ENCODE data around the gene DCUN1D4.
"Not testable (repeated sequence)": the region's sequence is repeated elsewhere in the genome, so short reads cannot be mapped to it uniquely, and the experiment has no call there.

The DCUN1D4 gene

DNA sequence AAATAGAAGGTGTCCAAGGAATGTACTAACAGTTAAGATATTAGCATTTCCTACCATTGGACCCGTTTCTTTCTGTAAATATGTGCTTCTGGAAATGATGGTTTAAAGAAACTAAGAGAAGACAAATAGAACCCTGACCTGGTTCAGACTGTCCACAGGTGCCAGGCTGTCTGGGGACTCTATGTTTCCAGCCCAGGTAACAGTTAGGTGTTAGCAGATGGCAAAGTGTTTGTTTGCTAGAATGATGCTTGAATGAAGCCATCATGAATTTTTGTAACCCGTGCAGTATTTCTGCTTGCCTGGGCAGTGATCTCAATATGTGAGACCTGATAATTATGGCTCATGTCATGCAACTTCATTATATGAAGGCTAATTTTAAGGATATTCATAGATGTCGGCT, 89.7 kb downstream of the DCUN1D4 start:
- Histone ChIP-seq H3K4me1 (ENCODE audit: control insufficient read depth in 1 of 2, insufficient read depth in 1 of 2, low read depth in 1 of 2, low read length in 1 of 2) (no peaks in the 10 kb centered on the region), H3K36me3 (no peaks in the 10 kb centered on the region), H3K4me3 (ENCODE audit: low read depth in 1 of 2, low read length in 1 of 2) (no peak overlapping the region), H3K27me3 (no peaks in the 10 kb centered on the region), H3K9me3 (no peaks in the 10 kb centered on the region), H3K27ac (no peak overlapping the region)
- TF ChIP-seq, protein P1, sequence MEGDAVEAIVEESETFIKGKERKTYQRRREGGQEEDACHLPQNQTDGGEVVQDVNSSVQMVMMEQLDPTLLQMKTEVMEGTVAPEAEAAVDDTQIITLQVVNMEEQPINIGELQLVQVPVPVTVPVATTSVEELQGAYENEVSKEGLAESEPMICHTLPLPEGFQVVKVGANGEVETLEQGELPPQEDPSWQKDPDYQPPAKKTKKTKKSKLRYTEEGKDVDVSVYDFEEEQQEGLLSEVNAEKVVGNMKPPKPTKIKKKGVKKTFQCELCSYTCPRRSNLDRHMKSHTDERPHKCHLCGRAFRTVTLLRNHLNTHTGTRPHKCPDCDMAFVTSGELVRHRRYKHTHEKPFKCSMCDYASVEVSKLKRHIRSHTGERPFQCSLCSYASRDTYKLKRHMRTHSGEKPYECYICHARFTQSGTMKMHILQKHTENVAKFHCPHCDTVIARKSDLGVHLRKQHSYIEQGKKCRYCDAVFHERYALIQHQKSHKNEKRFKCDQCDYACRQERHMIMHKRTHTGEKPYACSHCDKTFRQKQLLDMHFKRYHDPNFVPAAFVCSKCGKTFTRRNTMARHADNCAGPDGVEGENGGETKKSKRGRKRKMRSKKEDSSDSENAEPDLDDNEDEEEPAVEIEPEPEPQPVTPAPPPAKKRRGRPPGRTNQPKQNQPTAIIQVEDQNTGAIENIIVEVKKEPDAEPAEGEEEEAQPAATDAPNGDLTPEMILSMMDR (IDR thresholded peaks at IDR 0.05) = no peak

DNA sequence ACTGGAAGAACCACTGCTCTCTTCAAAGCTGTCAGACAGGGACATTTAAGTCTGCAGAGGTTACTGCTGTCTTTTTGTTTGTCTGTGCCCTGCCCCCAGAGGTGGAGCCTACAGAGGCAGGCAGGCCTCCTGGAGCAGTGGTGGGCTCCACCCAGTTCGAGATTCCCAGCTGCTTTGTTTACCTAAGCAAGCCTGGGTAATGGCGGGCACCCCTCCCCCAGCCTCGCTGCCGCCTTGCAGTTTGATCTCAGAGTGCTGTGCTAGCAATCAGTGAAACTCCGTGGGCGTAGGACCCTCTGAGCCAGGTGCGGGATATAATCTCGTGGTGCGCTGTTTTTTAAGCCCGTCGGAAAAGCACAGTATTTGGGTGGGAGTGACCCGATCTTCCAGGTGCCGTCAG, 97.5 kb downstream of the DCUN1D4 start:
- not testable (repeated sequence) for H3K4me3 ChIP-seq (ENCODE audit: low read depth in 1 of 2, low read length in 1 of 2); H3K27ac ChIP-seq; H3K36me3 ChIP-seq

DNA sequence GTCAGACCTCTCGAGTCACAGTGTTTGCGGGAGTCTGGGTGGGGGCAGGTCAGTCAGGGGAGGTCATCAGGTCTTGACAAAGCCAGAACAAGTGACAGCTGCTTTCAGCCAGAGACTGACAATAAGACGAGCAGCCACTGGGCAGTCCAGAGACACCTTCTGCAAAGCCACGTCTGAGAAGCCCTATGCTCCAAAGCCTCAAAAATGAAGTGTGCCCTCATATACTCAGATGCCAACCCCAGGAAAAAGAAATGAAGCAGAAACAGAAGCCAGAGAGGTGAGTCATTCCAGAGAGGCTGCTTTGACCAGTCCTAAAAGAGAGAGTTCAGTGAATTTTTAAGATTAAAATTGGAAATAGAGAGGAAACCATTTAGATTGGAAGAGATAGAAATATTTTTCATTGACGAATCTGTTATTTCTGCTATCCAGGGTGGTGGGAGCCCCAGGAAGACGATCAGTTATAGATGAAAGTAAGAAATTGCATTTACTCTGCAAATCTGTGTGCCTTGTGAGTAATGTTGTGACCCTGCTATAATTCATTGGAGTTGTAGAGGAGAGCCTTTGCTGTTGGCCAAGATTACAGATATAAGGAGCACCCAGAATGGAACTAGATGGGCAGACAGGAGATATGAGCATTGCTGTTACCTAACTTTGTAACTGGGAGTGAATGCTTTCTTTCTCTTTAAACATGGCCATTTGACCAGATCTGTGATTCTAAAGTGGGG, 99.3 kb downstream of the DCUN1D4 start:
- no peaks in the 10 kb centered on the region for H3K36me3 ChIP-seq
- H3K9me3 ChIP-seq = no peaks in the 10 kb centered on the region
- H3K4me1 ChIP-seq (ENCODE audit: control insufficient read depth in 1 of 2, insufficient read depth in 1 of 2, low read depth in 1 of 2, low read length in 1 of 2) = no peaks in the 10 kb centered on the region
- TF ChIP-seq, protein P1 (IDR thresholded peaks at IDR 0.05) = no peak
- H3K27ac ChIP-seq = no peak overlapping the region
- no peaks in the 10 kb centered on the region for H3K27me3 ChIP-seq
- H3K4me3 ChIP-seq (ENCODE audit: low read depth in 1 of 2, low read length in 1 of 2) = no peak overlapping the region

More for the DNA sequence above, 97.5 kb downstream of the DCUN1D4 start:
- not testable (repeated sequence) for H3K27me3 ChIP-seq; H3K4me1 ChIP-seq (ENCODE audit: control insufficient read depth in 1 of 2, insufficient read depth in 1 of 2, low read depth in 1 of 2, low read length in 1 of 2); H3K9me3 ChIP-seq

DNA sequence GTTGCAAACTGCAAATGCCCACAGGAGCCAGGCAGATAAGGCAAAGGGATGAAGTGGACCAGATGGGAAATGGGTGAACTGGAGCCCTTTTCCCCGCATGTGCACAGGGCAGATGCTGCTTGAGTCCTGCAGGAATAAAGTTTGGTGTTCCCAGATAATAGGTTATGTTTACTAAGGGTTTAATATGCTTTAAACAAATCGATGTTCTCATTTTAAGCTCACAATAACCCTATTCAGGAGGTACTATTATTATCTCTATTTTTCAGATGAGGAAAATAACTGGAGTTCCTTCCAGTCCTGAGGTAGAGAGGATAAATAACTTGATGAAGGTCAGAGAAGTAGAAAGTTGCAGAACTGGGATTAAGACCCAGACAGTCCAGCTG, 99.9 kb downstream of the DCUN1D4 start:
- H3K4me1 ChIP-seq (ENCODE audit: control insufficient read depth in 1 of 2, insufficient read depth in 1 of 2, low read depth in 1 of 2, low read length in 1 of 2) = no peaks in the 10 kb centered on the region
- no peaks in the 10 kb centered on the region for H3K27me3 ChIP-seq
- no peaks in the 10 kb centered on the region for H3K36me3 ChIP-seq
- H3K27ac ChIP-seq = no peak overlapping the region
- no peak overlapping the region for H3K4me3 ChIP-seq (ENCODE audit: low read depth in 1 of 2, low read length in 1 of 2)
- no peaks in the 10 kb centered on the region for H3K9me3 ChIP-seq
- TF ChIP-seq, protein P1 (IDR thresholded peaks at IDR 0.05) = no peak

DNA sequence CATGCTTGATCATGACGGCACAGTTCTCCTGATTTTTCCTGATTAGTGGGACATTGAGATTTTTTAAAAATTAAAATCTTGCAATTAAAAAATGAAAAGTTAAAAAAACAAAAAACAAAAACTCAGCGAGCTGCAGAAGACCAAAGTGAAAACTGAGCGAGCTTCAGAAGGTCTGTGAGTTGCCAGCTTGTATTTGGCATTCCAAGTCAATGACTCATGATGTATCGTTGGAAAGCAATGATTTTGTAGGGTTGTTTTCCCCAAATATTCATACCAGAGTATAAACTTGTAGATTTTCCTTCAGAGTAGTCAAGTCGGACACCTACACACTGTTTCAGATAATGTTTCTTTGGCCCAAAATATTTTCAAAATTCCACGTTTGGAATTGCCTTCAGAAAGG, 100.3 kb downstream of the DCUN1D4 start:
- no peaks in the 10 kb centered on the region for H3K9me3 ChIP-seq
- TF ChIP-seq, protein P1 (IDR thresholded peaks at IDR 0.05) = no peak
- H3K27ac ChIP-seq = no peak overlapping the region
- no peaks in the 10 kb centered on the region for H3K4me1 ChIP-seq (ENCODE audit: control insufficient read depth in 1 of 2, insufficient read depth in 1 of 2, low read depth in 1 of 2, low read length in 1 of 2)
- no peaks in the 10 kb centered on the region for H3K36me3 ChIP-seq
- H3K27me3 ChIP-seq = no peaks in the 10 kb centered on the region
- no peak overlapping the region for H3K4me3 ChIP-seq (ENCODE audit: low read depth in 1 of 2, low read length in 1 of 2)

GRCh38 chr4:51958199-51958968, 115.4 kb downstream of the DCUN1D4 start:
- Histone ChIP-seq H3K27me3 (no peaks in the 10 kb centered on the region), H3K4me3 (ENCODE audit: low read depth in 1 of 2, low read length in 1 of 2) (no peak overlapping the region), H3K9me3 (no peaks in the 10 kb centered on the region), H3K4me1 (ENCODE audit: control insufficient read depth in 1 of 2, insufficient read depth in 1 of 2, low read depth in 1 of 2, low read length in 1 of 2) (no peaks in the 10 kb centered on the region), H3K27ac (no peak overlapping the region), H3K36me3 (no peaks in the 10 kb centered on the region)
- TF ChIP-seq, protein P1 (IDR thresholded peaks at IDR 0.05) = no peak

Data from neutrophil (primary cell).